Spinal cord (tissue), 10 donors: ENCODE data around the gene TOPAZ1. TPM values are rescaled to one million over a fixed set of nuclear protein-coding genes. Genes with fewer than 3 reads are reported as not detected.

Source experiments
- DNase-seq, 6 donors: peaks; one replicate each; pipeline versions ENCODE4 v3.0.0 to v3.0.0-alpha.2; 2013 to 2015; ENCODE audit warnings: low spot score in 6 of 6, low read depth in 4 of 6
- H3K27ac ChIP-seq: one replicate; pipeline ENCODE4 v1.5.1; 2013; ENCODE audit warnings: low read depth, low read length, control low read depth
- H3K27me3 ChIP-seq: one replicate; pipeline ENCODE4 v1.6.1; 2013; ENCODE audit warnings: low read length; ENCODE audit not compliant: control insufficient read depth, insufficient read depth
- H3K36me3 ChIP-seq: one replicate; pipeline ENCODE4 v1.6.1; 2013; ENCODE audit warnings: low read length; ENCODE audit not compliant: control insufficient read depth, insufficient read depth
- H3K4me1 ChIP-seq: one replicate; pipeline ENCODE4 v1.6.1; 2013; ENCODE audit warnings: low read length; ENCODE audit not compliant: control insufficient read depth, insufficient read depth
- H3K4me3 ChIP-seq: one replicate; pipeline ENCODE4 v1.5.1; 2013; ENCODE audit warnings: low read depth, low read length, control low read depth
- H3K9me3 ChIP-seq: one replicate; pipeline ENCODE4 v1.6.1; 2013; ENCODE audit warnings: low read length; ENCODE audit not compliant: control insufficient read depth, insufficient read depth
- WGBS: methylation state at CpG from one replicate; pipeline ENCODE4 v1.1.5; 2013; ENCODE audit warnings: missing lambda C conversion rate; ENCODE audit not compliant: insufficient coverage; 5-methylcytosine and 5-hydroxymethylcytosine counted together
- polyA plus RNA-seq, 2 donors: library from polyadenylated mRNA; unstranded; fragments of 120-200 nt; gene quantifications; one replicate each; pipeline ENCODE4 v1.2.1, GENCODE V29; 2013; ENCODE audit not compliant: insufficient read length in 2 of 2
- total RNA-seq, 2 donors: library from RNA; depleted of rRNA in 1 of 2; stranded (reverse); fragments of 120-200 nt in 1 of 2; fragments of >200 nt in 1 of 2; gene quantifications; one replicate each; pipeline versions ENCODE4 v1.2.3 to v1.2.4, GENCODE V29; 2013 to 2014
- donor health status: healthy.

The TOPAZ1 gene
- total and polyA plus RNA-seq, 4 donors: under 0.01 to 0.03 TPM; not detected in 2

- Histone ChIP-seq H3K27ac (no peak overlapping the region), H3K4me1 (no peaks in the 10 kb centered on the region), H3K27me3 (no peaks in the 10 kb centered on the region), H3K9me3 (no peaks in the 10 kb centered on the region), H3K36me3 (no peaks in the 10 kb centered on the region), H3K4me3 (no peak overlapping the region)
- no CpG with 5 or more reads among the region's 3 CpGs for WGBS
- no peak for DNase-seq
Measured at GRCh38 chr3:44280077-44280476, 38.4 kb downstream of the TOPAZ1 start.

GRCh38 chr3:44280631-44281030 is 38.9 kb downstream of the TOPAZ1 start:
- H3K27me3 ChIP-seq: no peaks in the 10 kb centered on the region
- H3K4me1 ChIP-seq: no peaks in the 10 kb centered on the region
- no peak overlapping the region for H3K4me3 ChIP-seq
- 93% methylated on average over 2 of the region's 2 CpGs for WGBS
- DNase-seq: no peak
- no peaks in the 10 kb centered on the region for H3K36me3 ChIP-seq
- H3K27ac ChIP-seq: no peak overlapping the region
- no peaks in the 10 kb centered on the region for H3K9me3 ChIP-seq

GRCh38 chr3:44284949-44285348 is 43.3 kb downstream of the TOPAZ1 start:
- H3K4me1 ChIP-seq: no peaks in the 10 kb centered on the region
- DNase-seq: no peak
- H3K9me3 ChIP-seq: no peaks in the 10 kb centered on the region
- no peak overlapping the region for H3K4me3 ChIP-seq
- no peaks in the 10 kb centered on the region for H3K27me3 ChIP-seq
- no peak overlapping the region for H3K27ac ChIP-seq
- no CpG with 5 or more reads among the region's 2 CpGs for WGBS
- H3K36me3 ChIP-seq: no peaks in the 10 kb centered on the region

- no peaks in the 10 kb centered on the region for H3K27me3 ChIP-seq
- WGBS: 84% methylated on average over 2 of the region's 3 CpGs
- H3K27ac ChIP-seq: no peak overlapping the region
- no peaks in the 10 kb centered on the region for H3K9me3 ChIP-seq
- no peaks in the 10 kb centered on the region for H3K4me1 ChIP-seq
- no peak overlapping the region for H3K4me3 ChIP-seq
- no peak for DNase-seq
- H3K36me3 ChIP-seq: no peaks in the 10 kb centered on the region
Measured at GRCh38 chr3:44289882-44290462, 48.3 kb downstream of the TOPAZ1 start.

GRCh38 chr3:44292276-44292675 is 50.6 kb downstream of the TOPAZ1 start:
- Histone ChIP-seq H3K27me3 (no peaks in the 10 kb centered on the region), H3K4me3 (no peak overlapping the region), H3K9me3 (no peaks in the 10 kb centered on the region), H3K27ac (no peak overlapping the region), H3K36me3 (no peaks in the 10 kb centered on the region), H3K4me1 (no peaks in the 10 kb centered on the region)
- WGBS: 100% methylated on average over 1 of the region's 2 CpGs
- no peak for DNase-seq

- Histone ChIP-seq H3K36me3 (no peaks in the 10 kb centered on the region), H3K4me3 (no peak overlapping the region), H3K27me3 (no peaks in the 10 kb centered on the region), H3K27ac (no peak overlapping the region), H3K4me1 (no peaks in the 10 kb centered on the region), H3K9me3 (no peaks in the 10 kb centered on the region)
- no CpG with 5 or more reads among the region's 1 CpG for WGBS
- no peak for DNase-seq
Measured at GRCh38 chr3:44292947-44293346, 51.3 kb downstream of the TOPAZ1 start.

GRCh38 chr3:44297255-44297654 is 55.6 kb downstream of the TOPAZ1 start:
- H3K4me3 ChIP-seq: no peak overlapping the region
- DNase-seq: no peak
- no peak overlapping the region for H3K27ac ChIP-seq
- H3K36me3 ChIP-seq: no peaks in the 10 kb centered on the region
- no peaks in the 10 kb centered on the region for H3K9me3 ChIP-seq
- no peaks in the 10 kb centered on the region for H3K27me3 ChIP-seq
- H3K4me1 ChIP-seq: no peaks in the 10 kb centered on the region

- no peak for DNase-seq
- H3K27ac ChIP-seq: no peak overlapping the region
- no peaks in the 10 kb centered on the region for H3K4me1 ChIP-seq
- WGBS: no CpG with 5 or more reads among the region's 3 CpGs
- no peaks in the 10 kb centered on the region for H3K27me3 ChIP-seq
- no peaks in the 10 kb centered on the region for H3K9me3 ChIP-seq
- H3K4me3 ChIP-seq: no peak overlapping the region
- no peaks in the 10 kb centered on the region for H3K36me3 ChIP-seq
Measured at GRCh38 chr3:44301746-44302145, 60.1 kb downstream of the TOPAZ1 start.

- Histone ChIP-seq H3K27ac (no peak overlapping the region), H3K4me1 (no peaks in the 10 kb centered on the region), H3K4me3 (no peak overlapping the region), H3K27me3 (no peaks in the 10 kb centered on the region), H3K36me3 (no peaks in the 10 kb centered on the region), H3K9me3 (no peaks in the 10 kb centered on the region)
- DNase-seq: no peak
Measured at GRCh38 chr3:44309500-44309899, 67.8 kb downstream of the TOPAZ1 start.

GRCh38 chr3:44318891-44319311 is 77.2 kb downstream of the TOPAZ1 start:
- Histone ChIP-seq H3K4me1 (no peaks in the 10 kb centered on the region), H3K36me3 (no peaks in the 10 kb centered on the region), H3K27ac (no peak overlapping the region), H3K27me3 (no peaks in the 10 kb centered on the region), H3K9me3 (no peaks in the 10 kb centered on the region), H3K4me3 (no peak overlapping the region)
- no peak for DNase-seq
- WGBS: 66% methylated on average over 7 of the region's 8 CpGs
